Gastroesophageal sphincter (tissue), 4 donors: ENCODE results near the gene SCN11A. TPM values are rescaled to one million over a fixed set of nuclear protein-coding genes. Genes with fewer than 3 reads are reported as not detected.

Source experiments
- ATAC-seq: fragments of 150-250 bp; one replicate; pipeline ENCODE4 v1.9.1; 2016; ENCODE audit warnings: mild to moderate bottlenecking, moderate library complexity
- H3K27ac ChIP-seq, 4 donors: fragments of 200-600 bp; sonication (generic) in 3 of 4; 1 replicate in 3 of 4; 2 replicates in 1 of 4; pipeline ENCODE4 v1.5.1; 2016 to 2019
- H3K27me3 ChIP-seq: fragments of 200-600 bp; sonication (generic); one replicate; pipeline ENCODE4 v1.5.1; 2019
- H3K36me3 ChIP-seq, 2 donors: fragments of 200-600 bp; sonication (generic); one replicate each; pipeline ENCODE4 v1.5.1; 2019; ENCODE audit warnings: control low read depth in 1 of 2
- H3K4me1 ChIP-seq, 3 donors: fragments of 200-600 bp; sonication (generic); 1 replicate in 2 of 3; 2 replicates in 1 of 3; pipeline ENCODE4 v1.5.1; 2016 to 2019; ENCODE audit warnings: control low read depth in 2 of 3
- H3K4me3 ChIP-seq, 2 donors: fragments of 200-600 bp; sonication (generic); one replicate each; pipeline ENCODE4 v1.5.1; 2019; ENCODE audit warnings: mild to moderate bottlenecking in 1 of 2, moderate library complexity in 1 of 2
- H3K9me3 ChIP-seq, 3 donors: fragments of 200-600 bp; sonication (generic); one replicate each; pipeline ENCODE4 v1.5.1; 2017 to 2019; ENCODE audit warnings: control low read depth in 2 of 3
- EP300 ChIP-seq: sonication (generic); formaldehyde crosslinking; IDR thresholded peaks from one replicate; pipeline ENCODE4 v1.6.1; 2017; ENCODE audit warnings: antibody characterized with exemption, mild to moderate bottlenecking
- POLR2A ChIP-seq, 2 donors: fragments of 450-650 bp; IDR thresholded peaks; one replicate each; pipeline ENCODE4 v1.6.1; 2017; ENCODE audit warnings: antibody characterized with exemption in 2 of 2, mild to moderate bottlenecking in 2 of 2, moderate library complexity in 1 of 2
- POLR2AphosphoS5 ChIP-seq: sonication (generic); formaldehyde crosslinking; IDR thresholded peaks from one replicate; pipeline ENCODE4 v1.6.1; 2017; ENCODE audit warnings: antibody characterized with exemption
- WGBS, 2 donors: methylation state at CpG; one replicate each; pipeline ENCODE4 v1.1.5; 2018; ENCODE audit warnings: low coverage in 1 of 2; 5-methylcytosine and 5-hydroxymethylcytosine counted together
- total RNA-seq, 4 donors: library from RNA; depleted of rRNA; stranded (reverse); fragments of >200 nt; gene quantifications; one replicate each; pipeline ENCODE4 v1.1.0, GENCODE V29; 2016
- TF ChIP-seq, protein P1 (sequence below), 4 experiments: fragments of 200-600 bp in 2 of 4; fragments of 450-650 bp in 2 of 4; sonication (generic) in 1 of 4; IDR thresholded peaks; one replicate each; pipeline ENCODE4 v1.5.1; 2017 to 2019; ENCODE audit warnings: antibody characterized with exemption in 4 of 4, mild to moderate bottlenecking in 2 of 4, moderate library complexity in 2 of 4

The SCN11A gene
- total RNA-seq, 4 donors from 2014 or later, result 0.15 to 0.57 (median 0.27) TPM; not detected in 1

- H3K4me1 ChIP-seq, result no peaks in the 10 kb centered on the region
- H3K27ac ChIP-seq, result no peak overlapping the region
- TF ChIP-seq POLR2A (IDR thresholded peaks at IDR 0.05), result no peak
- TF ChIP-seq, protein P1, sequence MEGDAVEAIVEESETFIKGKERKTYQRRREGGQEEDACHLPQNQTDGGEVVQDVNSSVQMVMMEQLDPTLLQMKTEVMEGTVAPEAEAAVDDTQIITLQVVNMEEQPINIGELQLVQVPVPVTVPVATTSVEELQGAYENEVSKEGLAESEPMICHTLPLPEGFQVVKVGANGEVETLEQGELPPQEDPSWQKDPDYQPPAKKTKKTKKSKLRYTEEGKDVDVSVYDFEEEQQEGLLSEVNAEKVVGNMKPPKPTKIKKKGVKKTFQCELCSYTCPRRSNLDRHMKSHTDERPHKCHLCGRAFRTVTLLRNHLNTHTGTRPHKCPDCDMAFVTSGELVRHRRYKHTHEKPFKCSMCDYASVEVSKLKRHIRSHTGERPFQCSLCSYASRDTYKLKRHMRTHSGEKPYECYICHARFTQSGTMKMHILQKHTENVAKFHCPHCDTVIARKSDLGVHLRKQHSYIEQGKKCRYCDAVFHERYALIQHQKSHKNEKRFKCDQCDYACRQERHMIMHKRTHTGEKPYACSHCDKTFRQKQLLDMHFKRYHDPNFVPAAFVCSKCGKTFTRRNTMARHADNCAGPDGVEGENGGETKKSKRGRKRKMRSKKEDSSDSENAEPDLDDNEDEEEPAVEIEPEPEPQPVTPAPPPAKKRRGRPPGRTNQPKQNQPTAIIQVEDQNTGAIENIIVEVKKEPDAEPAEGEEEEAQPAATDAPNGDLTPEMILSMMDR (IDR thresholded peaks at IDR 0.05), result no peak
- TF ChIP-seq EP300, result no peak
- no peak for TF ChIP-seq POLR2AphosphoS5
- H3K27me3 ChIP-seq, result no peaks in the 10 kb centered on the region
- WGBS, 2 donors, result 77 to 83% methylated on average over 2 to 4 of the region's 4 CpGs
- no peak overlapping the region for H3K4me3 ChIP-seq
- ATAC-seq, result no peak
- H3K36me3 ChIP-seq, result peaks cover 4 to 95% of the 10 kb centered on the region in 2 donors
- H3K9me3 ChIP-seq, result no peaks in the 10 kb centered on the region
Measured at GRCh38 chr3:39086144-39086543, 34.4 kb upstream of the SCN11A start.

DNA sequence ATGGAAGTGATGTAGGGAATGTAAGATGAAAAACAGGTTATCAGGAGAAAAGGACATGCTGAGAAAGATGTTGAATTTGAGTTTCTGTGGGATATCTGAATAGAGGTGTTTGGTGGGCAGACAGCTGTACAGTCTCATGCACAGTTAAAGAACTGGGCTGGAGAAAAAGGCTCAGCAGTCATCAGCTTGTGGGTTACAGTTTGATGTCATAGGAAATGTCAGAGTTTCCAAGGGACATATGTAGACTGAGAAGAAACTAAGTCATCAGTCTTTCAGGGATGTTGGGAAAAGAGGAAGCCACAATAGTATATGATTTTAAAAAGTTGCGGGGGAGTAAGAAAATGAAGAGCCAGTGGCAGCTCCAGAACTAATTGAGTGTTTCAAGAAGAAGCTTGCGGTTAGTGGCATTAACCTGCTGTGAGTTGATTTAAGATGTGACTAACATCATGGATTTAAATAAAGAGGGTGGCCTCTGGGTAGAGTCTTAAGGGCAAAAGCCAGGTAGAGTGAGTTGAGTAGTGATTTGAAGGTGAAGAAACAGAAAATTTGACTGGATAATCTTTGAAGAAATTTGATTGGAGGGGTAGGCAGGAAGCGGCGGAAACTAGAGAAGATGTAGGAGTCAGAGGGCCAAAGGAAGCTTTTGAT is 31.0 kb upstream of the SCN11A start:
- Histone ChIP-seq H3K27me3 (no peaks in the 10 kb centered on the region), H3K27ac (no peak overlapping the region), H3K4me3 (no peak overlapping the region), H3K4me1 (no peaks in the 10 kb centered on the region), H3K36me3 (peaks cover 4 to 93% of the 10 kb centered on the region in 2 donors), H3K9me3 (no peaks in the 10 kb centered on the region)
- 93 to 97% methylated on average over 3 to 4 of the region's 4 CpGs for WGBS, 2 donors
- TF ChIP-seq EP300, result no peak
- no peak for ATAC-seq

DNA sequence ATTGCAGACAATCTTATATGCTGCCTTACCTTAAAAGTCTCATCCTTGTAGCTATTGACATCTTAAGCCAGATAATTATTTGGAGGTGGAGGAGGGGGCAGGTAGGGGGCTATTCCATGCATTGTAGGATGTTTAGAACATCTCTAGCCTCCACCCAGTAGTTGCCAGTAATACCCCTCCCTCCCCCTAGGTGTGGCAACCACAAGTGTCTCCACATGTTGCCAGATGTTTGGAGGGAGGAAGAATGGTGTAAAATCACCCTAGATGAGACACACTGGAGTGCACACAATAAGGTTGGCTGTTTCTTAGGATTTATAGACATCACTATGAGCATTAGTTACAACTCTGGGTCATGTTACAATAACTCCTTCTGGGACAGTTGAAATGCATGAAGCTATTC is 28.3 kb upstream of the SCN11A start:
- peaks cover 9 to 93% of the 10 kb centered on the region in 2 donors for H3K36me3 ChIP-seq
- H3K27me3 ChIP-seq, result no peaks in the 10 kb centered on the region
- TF ChIP-seq EP300, result no peak
- TF ChIP-seq, protein P1 (IDR thresholded peaks at IDR 0.05), result no peak
- no peak for TF ChIP-seq POLR2AphosphoS5
- TF ChIP-seq POLR2A (IDR thresholded peaks at IDR 0.05), result no peak
- no peak for ATAC-seq
- no peak overlapping the region for H3K27ac ChIP-seq
- no peak overlapping the region for H3K4me3 ChIP-seq
- no peaks in the 10 kb centered on the region for H3K9me3 ChIP-seq
- no peaks in the 10 kb centered on the region for H3K4me1 ChIP-seq

- Histone ChIP-seq H3K4me1 (no peaks in the 10 kb centered on the region), H3K27me3 (no peaks in the 10 kb centered on the region), H3K27ac (no peak overlapping the region), H3K4me3 (no peak overlapping the region), H3K9me3 (no peaks in the 10 kb centered on the region), H3K36me3 (peaks cover 10 to 93% of the 10 kb centered on the region in 2 donors)
- ATAC-seq, result no peak
- no peak for TF ChIP-seq POLR2A (IDR thresholded peaks at IDR 0.05)
- TF ChIP-seq POLR2AphosphoS5, result no peak
- TF ChIP-seq EP300, result no peak
- TF ChIP-seq, protein P1 (IDR thresholded peaks at IDR 0.05), result no peak
Measured at GRCh38 chr3:39079530-39079929, 27.8 kb upstream of the SCN11A start.

- ATAC-seq, result no peak
- Histone ChIP-seq H3K27me3 (no peaks in the 10 kb centered on the region), H3K27ac (no peak overlapping the region), H3K4me1 (no peaks in the 10 kb centered on the region), H3K36me3 (peaks cover 13 to 98% of the 10 kb centered on the region in 2 donors), H3K4me3 (no peak overlapping the region), H3K9me3 (no peaks in the 10 kb centered on the region)
- WGBS, 2 donors, result 90 to 97% methylated on average over 4 to 7 of the region's 10 CpGs
- TF ChIP-seq, protein P1 (IDR thresholded peaks at IDR 0.05), result no peak
- TF ChIP-seq POLR2AphosphoS5 (no peak), POLR2A (IDR thresholded peaks at IDR 0.05) (no peak), EP300 (no peak)
Measured at GRCh38 chr3:39075910-39076309, 24.2 kb upstream of the SCN11A start.
